GM19351 (cell line): ENCODE results near the gene CEP95.
"Not testable (repeated sequence)": the region's sequence is repeated elsewhere in the genome, so short reads cannot be mapped to it uniquely, and the experiment has no call there.

ENCODE experiments used
- ATAC-seq: cut with Tn5 transposase; IDR thresholded peaks from one replicate; pipeline ENCODE4 v1.9.1; 2021; ENCODE audit warnings: mild to moderate bottlenecking, moderate library complexity; ENCODE audit not compliant: unreplicated experiment

CEP95 gene

GRCh38 chr17:64506576-64507412 is at the start of gene CEP95:
TSS of gene CEP95 (plus strand) at chr17:64506977. CDS start at chr17:64507098, 121 bp downstream.
- ATAC-seq, result peak; percentile 54

GRCh38 chr17:64457156-64457555 is 49.6 kb upstream of the CEP95 start:
- ATAC-seq, result no peak

GRCh38 chr17:64458756-64459155 is 48.0 kb upstream of the CEP95 start:
- no peak for ATAC-seq

GRCh38 chr17:64459284-64459747 is 47.5 kb upstream of the CEP95 start:
- no peak for ATAC-seq

GRCh38 chr17:64459818-64460217 is 47.0 kb upstream of the CEP95 start:
- not testable (repeated sequence) for ATAC-seq

- ATAC-seq, result no peak
These were observed 45.8 kb upstream of the CEP95 start for GRCh38 chr17:64460955-64461354.

GRCh38 chr17:64461788-64462187 is 45.0 kb upstream of the CEP95 start:
- ATAC-seq, result no peak

GRCh38 chr17:64466019-64466735 is 40.6 kb upstream of the CEP95 start:
- ATAC-seq, result no peak

- not testable (repeated sequence) for ATAC-seq
These were observed 39.9 kb upstream of the CEP95 start for GRCh38 chr17:64466834-64467233.

GRCh38 chr17:64470625-64471024 is 36.2 kb upstream of the CEP95 start:
- ATAC-seq, result no peak

GRCh38 chr17:64471440-64471839 is 35.3 kb upstream of the CEP95 start:
- ATAC-seq, result no peak

GRCh38 chr17:64472564-64472963 is 34.2 kb upstream of the CEP95 start:
- ATAC-seq, result no peak

GRCh38 chr17:64477849-64478248 is 28.9 kb upstream of the CEP95 start:
- ATAC-seq, result no peak

GRCh38 chr17:64480951-64481350 is 25.8 kb upstream of the CEP95 start:
- no peak for ATAC-seq

GRCh38 chr17:64484380-64484779 is 22.4 kb upstream of the CEP95 start:
- no peak for ATAC-seq

GRCh38 chr17:64488301-64488700 is 18.5 kb upstream of the CEP95 start:
- ATAC-seq, result no peak

- no peak for ATAC-seq
These were observed 15.5 kb upstream of the CEP95 start for GRCh38 chr17:64491034-64491860.

GRCh38 chr17:64491994-64492393 is 14.8 kb upstream of the CEP95 start:
- no peak for ATAC-seq

GRCh38 chr17:64492481-64493109 is 14.2 kb upstream of the CEP95 start:
- ATAC-seq, result no peak

- no peak for ATAC-seq
These were observed 12.7 kb upstream of the CEP95 start for GRCh38 chr17:64494121-64494520.

GRCh38 chr17:64495300-64495699 is 11.5 kb upstream of the CEP95 start:
- not testable (repeated sequence) for ATAC-seq
